Activated CD8-positive, alpha-beta T cell treated with anti-CD3 and anti-CD28 coated beads, Interleukin-2, amount 10 ng/mL, durations not matched to agents 7 days and 5 days (primary cell): ENCODE data around the gene DPYSL3. TPM values are rescaled to one million over a fixed set of nuclear protein-coding genes. Genes with fewer than 3 reads are reported as not detected.

Experiments used
- ATAC-seq: fragments of 150-1000 bp; cut with Tn5 transposase; one replicate; pipeline ENCODE4 v1.10.0; 2021; ENCODE audit warnings: moderate library complexity
- CTCF ChIA-PET: fragments of 350-600 bp; sonication (Branson Sonifier 250); formaldehyde crosslinking; loops from one replicate; lab custom pipeline; 2021; ENCODE audit warnings: antibody characterized with exemption; lab: Charles Lee
- POLR2A ChIA-PET: fragments of 350-600 bp; sonication (Branson Sonifier 250); formaldehyde crosslinking; loops from one replicate; lab custom pipeline; 2021; ENCODE audit warnings: antibody characterized with exemption; lab: Charles Lee
- DNase-seq: peaks from one replicate; pipeline ENCODE4 v3.0.0-alpha.2; 2020
- H3K27ac Mint-ChIP-seq: one replicate; pipeline ENCODE4 v1.8.0; 2021; ENCODE audit warnings: mild to moderate bottlenecking, mixed read lengths
- H3K27me3 Mint-ChIP-seq: one replicate; pipeline ENCODE4 v1.8.0; 2021; ENCODE audit warnings: low read depth, mixed read lengths
- H3K36me3 Mint-ChIP-seq: one replicate; pipeline ENCODE4 v1.8.0; 2021; ENCODE audit warnings: low read depth, mixed read lengths
- H3K4me1 Mint-ChIP-seq: one replicate; pipeline ENCODE4 v1.8.0; 2021; ENCODE audit warnings: low read depth, mixed read lengths
- H3K4me3 Mint-ChIP-seq: one replicate; pipeline ENCODE4 v1.8.0; 2021; ENCODE audit warnings: mild to moderate bottlenecking, mixed read lengths
- H3K9me3 Mint-ChIP-seq: one replicate; pipeline ENCODE4 v1.8.0; 2022; ENCODE audit warnings: mixed read lengths; ENCODE audit not compliant: insufficient read depth
- total RNA-seq, 2 experiments: library from RNA; stranded (reverse); gene quantifications; one replicate each; pipeline ENCODE4 v1.2.3, GENCODE V29; 2021

Gene DPYSL3
- total RNA-seq, 2 experiments from 2014 or later: 0.23 TPM; not detected in 1

GRCh38 chr5:147404706-147405105, 105.2 kb downstream of the DPYSL3 start:
- ATAC-seq: no peak

GRCh38 chr5:147403651-147404640, 105.9 kb downstream of the DPYSL3 start:
- ATAC-seq: no peak
- ChIA-PET CTCF (no interaction called here), POLR2A (interaction anchor here (0.6 kb wide), 1 partner anchor 1720 kb away, joined by 3 read pairs; no protein-coding TSS in a partner anchor)
- Mint-ChIP-seq H3K27ac (no peak overlapping the region), H3K27me3 (no peaks in the 10 kb centered on the region), H3K4me3 (no peak overlapping the region), H3K9me3 (no peaks in the 10 kb centered on the region), H3K36me3 (no peaks in the 10 kb centered on the region), H3K4me1 (no peaks in the 10 kb centered on the region)
- DNase-seq: no peak

More at GRCh38 chr5:147404706-147405105, 105.2 kb downstream of the DPYSL3 start:
- no peaks in the 10 kb centered on the region for H3K4me1 Mint-ChIP-seq
- H3K4me3 Mint-ChIP-seq: no peak overlapping the region
- no peak for DNase-seq
- POLR2A ChIA-PET: no interaction called here
- H3K9me3 Mint-ChIP-seq: no peaks in the 10 kb centered on the region
- CTCF ChIA-PET: no interaction called here
- no peaks in the 10 kb centered on the region for H3K36me3 Mint-ChIP-seq
- H3K27ac Mint-ChIP-seq: no peak overlapping the region
- H3K27me3 Mint-ChIP-seq: no peaks in the 10 kb centered on the region

DNA sequence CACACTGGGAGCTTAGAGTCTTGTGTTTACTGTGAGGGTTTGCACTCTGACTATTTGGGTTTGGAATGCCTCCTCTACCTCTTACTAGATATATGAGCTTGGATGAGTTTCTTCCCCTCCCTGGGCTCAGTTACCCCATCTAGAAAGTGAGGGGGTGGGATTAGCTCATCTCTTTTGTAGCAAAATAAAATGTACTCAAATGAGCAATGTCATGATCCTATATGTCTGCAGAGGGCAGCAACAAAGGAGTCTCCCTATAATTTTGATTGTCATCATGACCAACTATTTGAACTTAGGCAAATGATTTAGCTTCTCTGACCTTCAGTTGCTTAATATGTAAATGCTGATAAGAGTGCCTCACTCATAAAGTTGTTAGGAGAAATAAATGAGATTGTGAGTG, 109.0 kb downstream of the DPYSL3 start:
- no peak for DNase-seq
- Mint-ChIP-seq H3K27me3 (no peaks in the 10 kb centered on the region), H3K9me3 (no peaks in the 10 kb centered on the region), H3K27ac (no peak overlapping the region), H3K4me1 (no peaks in the 10 kb centered on the region), H3K4me3 (no peak overlapping the region), H3K36me3 (no peaks in the 10 kb centered on the region)
- POLR2A ChIA-PET: no interaction called here
- CTCF ChIA-PET: no interaction called here
- no peak for ATAC-seq

DNA sequence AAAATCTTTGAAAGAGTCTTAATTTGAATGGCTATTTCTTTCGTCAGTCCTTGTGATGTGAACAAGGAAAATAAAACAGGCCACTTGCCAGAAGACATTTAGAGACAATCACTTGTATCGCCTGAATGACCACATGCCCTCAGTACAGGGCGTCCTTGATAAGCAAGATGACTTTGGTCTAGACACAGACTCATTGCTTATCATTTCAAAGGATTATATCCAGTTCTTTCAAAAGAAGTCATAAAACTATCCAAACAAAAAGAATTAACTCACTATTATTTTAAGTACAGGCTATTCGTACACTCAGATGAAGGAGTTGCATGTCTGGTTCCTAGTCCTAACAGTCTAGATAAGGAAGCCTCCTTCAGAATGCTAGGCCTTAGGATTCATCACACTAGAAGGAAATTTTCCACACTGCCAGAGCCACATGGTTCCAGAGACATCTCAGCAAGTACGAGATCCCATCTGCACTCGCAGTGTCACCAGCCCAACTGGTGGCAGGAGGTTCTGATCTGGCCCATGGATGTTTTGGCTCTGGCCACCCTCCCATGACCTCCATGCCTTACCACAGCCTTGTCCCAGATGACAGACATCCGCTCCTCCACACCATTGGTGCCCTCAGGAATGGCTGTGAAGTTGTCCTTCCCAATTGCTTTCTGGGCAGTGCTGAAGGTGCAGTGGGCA, 109.6 kb downstream of the DPYSL3 start:
- H3K9me3 Mint-ChIP-seq: no peaks in the 10 kb centered on the region

DNA sequence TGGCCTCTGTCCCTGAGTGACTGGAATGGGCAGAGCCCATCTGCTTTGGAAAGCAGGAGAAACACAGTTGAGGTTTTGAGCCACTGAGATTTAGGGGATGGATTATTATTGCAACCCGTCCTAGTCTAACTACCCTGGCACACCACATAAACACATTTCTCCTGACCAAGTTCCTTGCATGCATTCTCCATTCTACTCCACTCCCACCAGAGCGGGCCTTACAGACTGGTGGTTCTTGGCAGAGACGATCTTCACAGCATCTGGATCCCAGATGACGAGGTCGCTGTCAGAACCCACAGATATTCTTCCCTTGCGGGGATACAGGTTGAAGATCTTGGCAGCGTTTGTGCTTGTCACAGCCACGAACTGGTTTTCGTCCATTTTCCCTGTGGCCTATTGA, 111.0 kb downstream of the DPYSL3 start:
- ChIA-PET POLR2A (no interaction called here), CTCF (interaction anchor here (0.7 kb wide), 1 partner anchor 325 kb away, joined by 3 read pairs; no protein-coding TSS in a partner anchor)
- DNase-seq: no peak
- H3K27me3 Mint-ChIP-seq: no peaks in the 10 kb centered on the region
- no peaks in the 10 kb centered on the region for H3K36me3 Mint-ChIP-seq
- no peaks in the 10 kb centered on the region for H3K4me1 Mint-ChIP-seq
- no peak for ATAC-seq
- H3K9me3 Mint-ChIP-seq: no peaks in the 10 kb centered on the region
- no peak overlapping the region for H3K4me3 Mint-ChIP-seq
- no peak overlapping the region for H3K27ac Mint-ChIP-seq

More for the DNA sequence above, 109.6 kb downstream of the DPYSL3 start:
- no peak overlapping the region for H3K27ac Mint-ChIP-seq
- DNase-seq (no peak), ATAC-seq (no peak)
- no peaks in the 10 kb centered on the region for H3K27me3 Mint-ChIP-seq
- no peaks in the 10 kb centered on the region for H3K36me3 Mint-ChIP-seq
- ChIA-PET CTCF (no interaction called here), POLR2A (no interaction called here)
- no peak overlapping the region for H3K4me3 Mint-ChIP-seq
- H3K4me1 Mint-ChIP-seq: no peaks in the 10 kb centered on the region

- H3K9me3 Mint-ChIP-seq: no peaks in the 10 kb centered on the region
- no peak overlapping the region for H3K4me3 Mint-ChIP-seq
- no peak overlapping the region for H3K27ac Mint-ChIP-seq
- ChIA-PET CTCF (no interaction called here), POLR2A (interaction anchor here (1.0 kb wide), 1 partner anchor 9 kb away, joined by 3 read pairs; no protein-coding TSS in a partner anchor)
- no peaks in the 10 kb centered on the region for H3K4me1 Mint-ChIP-seq
- ATAC-seq (no peak), DNase-seq (no peak)
- H3K27me3 Mint-ChIP-seq: no peaks in the 10 kb centered on the region
- H3K36me3 Mint-ChIP-seq: no peaks in the 10 kb centered on the region
Observed at GRCh38 chr5:147397616-147398015, 112.3 kb downstream of the DPYSL3 start.

DNA sequence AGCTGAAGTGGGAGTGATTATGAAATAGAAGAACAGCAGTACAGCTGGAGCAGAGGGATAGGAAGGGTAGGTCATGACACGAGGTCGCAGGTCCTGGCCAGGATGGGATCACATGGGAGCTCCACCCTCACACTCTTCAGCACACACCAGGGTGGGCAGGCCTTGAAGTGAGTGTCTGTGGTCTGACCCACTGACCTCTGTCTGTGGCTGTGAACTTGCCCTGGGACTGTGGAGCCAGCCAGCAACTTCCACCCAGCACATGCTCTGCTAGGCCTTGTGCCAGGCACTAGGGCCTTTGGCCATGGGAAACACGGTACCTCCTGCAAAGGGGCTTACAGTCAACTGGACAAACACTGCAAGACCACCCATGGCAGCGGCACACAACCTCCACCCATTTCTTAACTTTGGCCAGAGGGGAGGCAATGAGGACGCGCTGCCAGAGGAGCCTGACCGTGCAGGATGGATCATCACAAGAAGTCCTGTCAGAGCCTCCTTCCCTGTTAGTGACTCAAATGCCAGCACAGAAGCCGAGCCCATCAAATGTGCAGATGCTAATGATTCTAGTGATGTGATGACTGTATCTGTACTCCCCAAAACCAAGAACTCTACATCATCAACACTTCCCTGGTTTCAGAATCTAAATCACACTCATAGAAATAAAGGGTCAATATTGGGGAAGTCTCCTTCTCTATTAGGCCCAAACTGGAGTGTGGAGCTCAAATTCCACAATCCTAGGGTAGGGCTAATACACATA, 113.6 kb downstream of the DPYSL3 start:
- Mint-ChIP-seq H3K9me3 (no peaks in the 10 kb centered on the region), H3K27ac (no peak overlapping the region), H3K36me3 (no peaks in the 10 kb centered on the region), H3K4me3 (no peak overlapping the region), H3K4me1 (no peaks in the 10 kb centered on the region), H3K27me3 (no peaks in the 10 kb centered on the region)
- ChIA-PET POLR2A (interaction anchor here (1.0 kb wide), 1 partner anchor 11 kb away, joined by 3 read pairs; no protein-coding TSS in a partner anchor), CTCF (no interaction called here)
- no peak for DNase-seq
- no peak for ATAC-seq

GRCh38 chr5:147393874-147394672, 115.8 kb downstream of the DPYSL3 start:
- Mint-ChIP-seq H3K9me3 (no peaks in the 10 kb centered on the region), H3K4me1 (no peaks in the 10 kb centered on the region), H3K4me3 (no peak overlapping the region), H3K27ac (no peak overlapping the region), H3K36me3 (no peaks in the 10 kb centered on the region), H3K27me3 (no peaks in the 10 kb centered on the region)
- ChIA-PET CTCF (no interaction called here), POLR2A (no interaction called here)
- no peak for DNase-seq
- ATAC-seq: no peak

DNA sequence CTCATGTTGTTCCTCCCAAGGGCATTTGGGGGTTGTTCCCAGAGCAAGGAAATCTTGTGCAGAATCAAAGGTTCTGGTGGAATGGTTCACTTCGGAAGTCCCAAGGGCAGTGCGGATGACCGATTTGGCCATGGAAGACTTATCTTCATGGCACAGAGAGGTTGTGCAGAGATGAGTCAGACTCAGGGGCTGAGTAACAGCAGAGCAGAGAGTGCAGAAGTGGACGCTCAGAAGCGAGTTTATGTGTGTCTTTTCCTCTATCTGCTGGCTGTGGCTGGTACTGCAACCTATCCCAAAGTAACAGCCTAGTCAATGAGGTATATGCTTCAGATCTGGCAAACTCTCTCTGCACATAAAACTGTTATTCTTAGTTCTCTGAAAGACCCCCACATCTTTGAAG, 118.1 kb downstream of the DPYSL3 start:
- Mint-ChIP-seq H3K27me3 (no peaks in the 10 kb centered on the region), H3K27ac (no peak overlapping the region), H3K36me3 (no peaks in the 10 kb centered on the region), H3K9me3 (no peaks in the 10 kb centered on the region), H3K4me1 (no peaks in the 10 kb centered on the region), H3K4me3 (no peak overlapping the region)
- ChIA-PET CTCF (no interaction called here), POLR2A (no interaction called here)
- DNase-seq: no peak
- no peak for ATAC-seq

GRCh38 chr5:147390654-147391225, 119.1 kb downstream of the DPYSL3 start:
- Mint-ChIP-seq H3K4me1 (no peaks in the 10 kb centered on the region), H3K4me3 (no peak overlapping the region), H3K9me3 (no peaks in the 10 kb centered on the region), H3K36me3 (no peaks in the 10 kb centered on the region), H3K27me3 (no peaks in the 10 kb centered on the region), H3K27ac (no peak overlapping the region)
- ATAC-seq: no peak
- POLR2A ChIA-PET: no interaction called here
- no peak for DNase-seq
- CTCF ChIA-PET: no interaction called here
